Pulmonary artery endothelial cell (primary cell): ENCODE results near the gene MYCL. TPM values are rescaled to one million over a fixed set of nuclear protein-coding genes. Genes with fewer than 3 reads are reported as not detected.
A peak's percentile ranks its signal among the peaks of the same experiment; 100 is the strongest.

Experiments used
- DNase-seq: peaks from one replicate; pipeline ENCODE4 v3.0.0-alpha.2; 2011; ENCODE audit warnings: low read depth, low spot score
- total RNA-seq: library from RNA; depleted of rRNA; stranded (reverse); fragments of >200 nt; gene quantifications from 2 replicates; pipeline ENCODE4 v1.2.3, GENCODE V29; 2014

MYCL gene
- total RNA-seq, 1 donor from 2014 or later = 3.1 TPM

GRCh38 chr1:39857126-39857878, 44.4 kb downstream of the MYCL start:
- DNase-seq = no peak

- DNase-seq = no peak
Observed at GRCh38 chr1:39854738-39855137, 47.0 kb downstream of the MYCL start.

GRCh38 chr1:39854314-39854713, 47.4 kb downstream of the MYCL start:
- no peak for DNase-seq

GRCh38 chr1:39852876-39853275, 48.8 kb downstream of the MYCL start:
- no peak for DNase-seq

GRCh38 chr1:39852214-39852791, 49.4 kb downstream of the MYCL start:
- DNase-seq = no peak

GRCh38 chr1:39850606-39851216, 51.0 kb downstream of the MYCL start:
- no peak for DNase-seq

GRCh38 chr1:39849203-39849602, 52.5 kb downstream of the MYCL start:
- DNase-seq = no peak

- DNase-seq = no peak
Observed at GRCh38 chr1:39847940-39848339, 53.8 kb downstream of the MYCL start.

- no peak for DNase-seq
Observed at GRCh38 chr1:39846796-39847195, 54.9 kb downstream of the MYCL start.

- peak; percentile 80 for DNase-seq
Observed at GRCh38 chr1:39845569-39846566, 55.8 kb downstream of the MYCL start.

Other genes starting within 250 kb of the MYCL start
- gene NT5C1A, start 229.8 kb downstream of the MYCL start, total RNA-seq = not detected in 2 replicates
- not detected in 2 replicates for gene HPCAL4, start 210.5 kb downstream of the MYCL start, total RNA-seq
- gene PPIE, start 163.0 kb downstream of the MYCL start, total RNA-seq = 47.7 and 51.4 TPM in 2 replicates
- gene OXCT2, start 130.6 kb downstream of the MYCL start, total RNA-seq = 1.4 and 8.6 TPM in 2 replicates
- gene BMP8B, start 113.1 kb downstream of the MYCL start, total RNA-seq = 0.07 and 0.21 TPM in 2 replicates
- 25.7 and 30.5 TPM in 2 replicates for gene TRIT1, start 18.4 kb downstream of the MYCL start, total RNA-seq
- 2.7 and 2.9 TPM in 2 replicates for gene MFSD2A, start 53.2 kb upstream of the MYCL start, total RNA-seq
- 423 and 581 TPM in 2 replicates for gene CAP1, start 138.8 kb upstream of the MYCL start, total RNA-seq
- gene PPT1, start 195.3 kb upstream of the MYCL start, total RNA-seq = 70.6 and 85.4 TPM in 2 replicates